ENCODE data around the gene ZNF431.
"Not testable (repeated sequence)": the region's sequence is repeated elsewhere in the genome, so short reads cannot be mapped to it uniquely, and the experiment has no call there.

The ZNF431 gene

GRCh38 chr19:21143854-21144253 is 2.0 kb downstream of the ZNF431 start:
- DNase-seq (ENCODE audit: low read depth in 2 of 2) = no peak

- DNase-seq (ENCODE audit: low read depth in 2 of 2) = no peak
Measured at GRCh38 chr19:21147540-21147939, 5.7 kb downstream of the ZNF431 start.

- no peak for DNase-seq (ENCODE audit: low read depth in 2 of 2)
Measured at GRCh38 chr19:21148681-21149080, 6.8 kb downstream of the ZNF431 start.

GRCh38 chr19:21149877-21150276 is 8.0 kb downstream of the ZNF431 start:
- no peak for DNase-seq (ENCODE audit: low read depth in 2 of 2)

- DNase-seq (ENCODE audit: low read depth in 2 of 2) = no peak
Measured at GRCh38 chr19:21151460-21151859, 9.6 kb downstream of the ZNF431 start.

- no peak for DNase-seq (ENCODE audit: low read depth in 2 of 2)
Measured at GRCh38 chr19:21158523-21159135, 16.8 kb downstream of the ZNF431 start.

- no peak for DNase-seq (ENCODE audit: low read depth in 2 of 2)
Measured at GRCh38 chr19:21164541-21164940, 22.7 kb downstream of the ZNF431 start.

- no peak for DNase-seq (ENCODE audit: low read depth in 2 of 2)
Measured at GRCh38 chr19:21166436-21166835, 24.6 kb downstream of the ZNF431 start.

- DNase-seq (ENCODE audit: low read depth in 2 of 2) = no peak
Measured at GRCh38 chr19:21197590-21198295, 55.9 kb downstream of the ZNF431 start.

- peak in 1 of 2 donors; percentile 20 for DNase-seq (ENCODE audit: low read depth in 2 of 2)
Measured at GRCh38 chr19:21202865-21203494, 61.1 kb downstream of the ZNF431 start.

GRCh38 chr19:21210037-21210621 is 68.3 kb downstream of the ZNF431 start:
- DNase-seq (ENCODE audit: low read depth in 2 of 2) = no peak

GRCh38 chr19:21221693-21222092 is 79.9 kb downstream of the ZNF431 start:
- DNase-seq (ENCODE audit: low read depth in 2 of 2) = no peak

GRCh38 chr19:21229938-21230337 is 88.1 kb downstream of the ZNF431 start:
- DNase-seq (ENCODE audit: low read depth in 2 of 2) = not testable (repeated sequence)

GRCh38 chr19:21233691-21234090 is 91.9 kb downstream of the ZNF431 start:
- no peak for DNase-seq (ENCODE audit: low read depth in 2 of 2)

GRCh38 chr19:21236751-21237150 is 94.9 kb downstream of the ZNF431 start:
- DNase-seq (ENCODE audit: low read depth in 2 of 2) = not testable (repeated sequence)

GRCh38 chr19:21238670-21239069 is 96.8 kb downstream of the ZNF431 start:
- no peak for DNase-seq (ENCODE audit: low read depth in 2 of 2)

All from stimulated activated CD4-positive, alpha-beta T cell treated with anti-CD3 and anti-CD28 coated beads, Interleukin-1b, Interleukin-23, amount 100 ng/mL, for 4 hours (primary cell).